GM12872 (cell line): ENCODE measurements around the gene SHC4.

Source experiments
- CTCF ChIP-seq: IDR thresholded peaks from 3 replicates; pipeline ENCODE4 v1.5.1; 2011; ENCODE audit warnings: low read depth, mild to moderate bottlenecking, low read length, moderate library complexity; ENCODE audit not compliant: insufficient read depth

The SHC4 gene

GRCh38 chr15:48987142-48987541, 23.4 kb upstream of the SHC4 start:
- no peak for TF ChIP-seq CTCF

GRCh38 chr15:48986240-48986639, 22.5 kb upstream of the SHC4 start:
- no peak for TF ChIP-seq CTCF

GRCh38 chr15:48985516-48985915, 21.8 kb upstream of the SHC4 start:
- TF ChIP-seq CTCF: no peak

- TF ChIP-seq CTCF: no peak
Measured at GRCh38 chr15:48984811-48985352, 21.2 kb upstream of the SHC4 start.

- no peak for TF ChIP-seq CTCF
Measured at GRCh38 chr15:48984021-48984710, 20.4 kb upstream of the SHC4 start.

- no peak for TF ChIP-seq CTCF
Measured at GRCh38 chr15:48983300-48983699, 19.6 kb upstream of the SHC4 start.

- TF ChIP-seq CTCF: no peak
Measured at GRCh38 chr15:48981941-48982340, 18.2 kb upstream of the SHC4 start.
